PC-3 (cell line): ENCODE data around the gene CASS4. TPM values are rescaled to one million over a fixed set of nuclear protein-coding genes. Genes with fewer than 3 reads are reported as not detected.

Source experiments
- ATAC-seq: fragments of 200-7000 bp; cut with Tn5 transposase; 2 replicates; pipeline ENCODE4 v1.9.1; 2020; ENCODE audit warnings: mild to moderate bottlenecking, moderate library complexity
- BruUV-seq: library from RNA; stranded (reverse); fragments of 400-500 nt; replicated peaks from 2 replicates; lab custom pipeline; 2021; lab: Mats Ljungman, UMichigan
- CTCF ChIA-PET: fragments of 300-600 bp; sonication (Branson Sonifier 250); formaldehyde crosslinking; loops from one replicate; lab custom pipeline; 2022; ENCODE audit warnings: antibody characterized with exemption; lab: Charles Lee
- POLR2A ChIA-PET: fragments of 300-600 bp; sonication (Branson Sonifier 250); formaldehyde crosslinking; loops from one replicate; lab custom pipeline; 2022; ENCODE audit warnings: antibody characterized with exemption; ENCODE audit not compliant: unreplicated experiment; lab: Charles Lee
- DNase-seq: peaks from one replicate; pipeline ENCODE4 v3.0.0-alpha.2; 2015
- H2AFZ ChIP-seq: fragments of 300-600 bp; sonication (generic); 2 replicates; pipeline ENCODE4 v1.6.0; 2016; ENCODE audit warnings: antibody characterized with exemption, low read length
- H3F3A ChIP-seq: fragments of 300-600 bp; sonication (generic); one replicate; pipeline ENCODE4 v1.6.0; 2017; ENCODE audit warnings: antibody characterized with exemption, low read length, control low read depth, mild to moderate bottlenecking; ENCODE audit not compliant: unreplicated experiment
- H3K27ac ChIP-seq: fragments of 300-600 bp; sonication (generic); 2 replicates; pipeline ENCODE4 v1.5.1; 2016; ENCODE audit warnings: mild to moderate bottlenecking, low read length
- H3K27me3 ChIP-seq: fragments of 300-600 bp; sonication (generic); 2 replicates; pipeline ENCODE4 v1.6.1; 2016; ENCODE audit warnings: low read length, mixed read lengths
- H3K36me3 ChIP-seq: fragments of 300-600 bp; sonication (generic); 2 replicates; pipeline ENCODE4 v1.6.1; 2016; ENCODE audit warnings: low read depth, mixed run types, low read length, mixed read lengths
- H3K4me1 ChIP-seq: fragments of 300-600 bp; sonication (generic); 2 replicates; pipeline ENCODE4 v1.5.1; 2016; ENCODE audit warnings: low read length; ENCODE audit not compliant: insufficient read depth
- H3K4me2 ChIP-seq: fragments of 300-600 bp; sonication (generic); 2 replicates; pipeline ENCODE4 v1.6.0; 2016; ENCODE audit warnings: low read length
- H3K4me3 ChIP-seq: fragments of 300-600 bp; sonication (generic); 2 replicates; pipeline ENCODE4 v1.5.1; 2016; ENCODE audit warnings: mild to moderate bottlenecking, low read length, mixed read lengths
- H3K79me2 ChIP-seq: fragments of 300-600 bp; sonication (generic); 2 replicates; pipeline ENCODE4 v1.6.1; 2017; ENCODE audit warnings: low read length, mixed read lengths
- H3K9ac ChIP-seq: fragments of 300-600 bp; sonication (generic); 2 replicates; pipeline ENCODE4 v1.6.0; 2016; ENCODE audit warnings: mild to moderate bottlenecking, low read length
- H3K9me2 ChIP-seq: fragments of 300-600 bp; sonication (generic); replicated peaks from 2 replicates; pipeline ENCODE4 v1.6.1; 2016; ENCODE audit warnings: mixed run types, low read length, mixed read lengths
- H3K9me3 ChIP-seq: fragments of 300-600 bp; sonication (generic); 2 replicates; pipeline ENCODE4 v1.6.1; 2016; ENCODE audit warnings: low read length, mixed read lengths
- H4K20me1 ChIP-seq: fragments of 300-600 bp; sonication (generic); 2 replicates; pipeline ENCODE4 v1.6.1; 2016; ENCODE audit warnings: low read length, mixed read lengths
- EZH2 ChIP-seq: fragments of 300-600 bp; sonication (generic); IDR thresholded peaks from one replicate; pipeline ENCODE4 v1.6.1; 2017; ENCODE audit warnings: antibody characterized with exemption, mild to moderate bottlenecking, low read length; ENCODE audit not compliant: unreplicated experiment
- EZH2phosphoT487 ChIP-seq: fragments of 300-600 bp; sonication (generic); IDR thresholded peaks from 2 replicates; pipeline ENCODE4 v1.6.1; 2018; ENCODE audit warnings: mild to moderate bottlenecking, antibody characterized with exemption, low read length, borderline replicate concordance
- intact Hi-C: fragments of 100-400 bp; cut with micrococcal nuclease; formaldehyde crosslinking; loops from 2 replicates; pipeline ENCODE4 v1.9.0; 2023
- total RNA-seq: library from RNA; depleted of rRNA; stranded (reverse); fragments of >200 nt; gene quantifications from 2 replicates; pipeline ENCODE4 v1.2.3, GENCODE V29; 2014
- TF ChIP-seq, protein P1 (sequence below): fragments of 300-600 bp; sonication (generic); conservative IDR thresholded peaks from 2 replicates; pipeline ENCODE4 v1.5.1; 2017; ENCODE audit warnings: antibody characterized with exemption, low read depth, mild to moderate bottlenecking, low read length

The CASS4 gene
- total RNA-seq, 1 experiment from 2014 or later: 0.04 TPM

DNA sequence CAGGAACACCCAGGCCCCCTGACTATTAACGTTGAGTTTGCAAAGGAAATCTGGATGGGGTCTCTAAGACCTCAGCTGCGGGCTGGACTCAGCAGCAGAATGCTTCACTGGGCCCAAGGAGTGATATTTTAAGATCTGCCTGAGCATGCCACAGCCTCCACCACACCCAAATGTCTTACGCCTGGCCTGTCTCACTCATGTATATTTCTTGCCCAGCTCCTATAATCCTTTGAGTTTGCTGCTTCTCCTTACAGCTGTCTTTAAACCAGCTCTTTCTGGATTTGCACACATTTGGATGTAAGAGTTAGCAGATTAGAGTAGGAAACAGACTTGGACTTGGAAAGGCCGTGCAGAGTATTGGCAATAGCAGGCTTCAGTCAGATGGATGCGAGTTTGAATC lies 16.4 kb downstream of the CASS4 start:
- Histone ChIP-seq H3K4me3 (no peak overlapping the region), H3K9ac (no peak overlapping the region), H4K20me1 (no peaks in the 10 kb centered on the region), H3F3A (no peaks in the 10 kb centered on the region), H3K9me3 (no peaks in the 10 kb centered on the region), H3K9me2 (no peaks in the 10 kb centered on the region), H3K36me3 (no peaks in the 10 kb centered on the region), H2AFZ (no peak overlapping the region), H3K4me2 (no peak overlapping the region), H3K4me1 (no peaks in the 10 kb centered on the region), H3K79me2 (no peaks in the 10 kb centered on the region), H3K27me3 (no peaks in the 10 kb centered on the region), H3K27ac (no peak overlapping the region)
- ChIA-PET POLR2A (no interaction called here), CTCF (no interaction called here)
- BruUV-seq: no TSS peak
- ATAC-seq: no peak
- TF ChIP-seq, protein P1, sequence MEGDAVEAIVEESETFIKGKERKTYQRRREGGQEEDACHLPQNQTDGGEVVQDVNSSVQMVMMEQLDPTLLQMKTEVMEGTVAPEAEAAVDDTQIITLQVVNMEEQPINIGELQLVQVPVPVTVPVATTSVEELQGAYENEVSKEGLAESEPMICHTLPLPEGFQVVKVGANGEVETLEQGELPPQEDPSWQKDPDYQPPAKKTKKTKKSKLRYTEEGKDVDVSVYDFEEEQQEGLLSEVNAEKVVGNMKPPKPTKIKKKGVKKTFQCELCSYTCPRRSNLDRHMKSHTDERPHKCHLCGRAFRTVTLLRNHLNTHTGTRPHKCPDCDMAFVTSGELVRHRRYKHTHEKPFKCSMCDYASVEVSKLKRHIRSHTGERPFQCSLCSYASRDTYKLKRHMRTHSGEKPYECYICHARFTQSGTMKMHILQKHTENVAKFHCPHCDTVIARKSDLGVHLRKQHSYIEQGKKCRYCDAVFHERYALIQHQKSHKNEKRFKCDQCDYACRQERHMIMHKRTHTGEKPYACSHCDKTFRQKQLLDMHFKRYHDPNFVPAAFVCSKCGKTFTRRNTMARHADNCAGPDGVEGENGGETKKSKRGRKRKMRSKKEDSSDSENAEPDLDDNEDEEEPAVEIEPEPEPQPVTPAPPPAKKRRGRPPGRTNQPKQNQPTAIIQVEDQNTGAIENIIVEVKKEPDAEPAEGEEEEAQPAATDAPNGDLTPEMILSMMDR: no peak
- no peak for TF ChIP-seq EZH2phosphoT487
- no peak for TF ChIP-seq EZH2
- no peak for DNase-seq
- intact Hi-C loops: no loop called here

DNA sequence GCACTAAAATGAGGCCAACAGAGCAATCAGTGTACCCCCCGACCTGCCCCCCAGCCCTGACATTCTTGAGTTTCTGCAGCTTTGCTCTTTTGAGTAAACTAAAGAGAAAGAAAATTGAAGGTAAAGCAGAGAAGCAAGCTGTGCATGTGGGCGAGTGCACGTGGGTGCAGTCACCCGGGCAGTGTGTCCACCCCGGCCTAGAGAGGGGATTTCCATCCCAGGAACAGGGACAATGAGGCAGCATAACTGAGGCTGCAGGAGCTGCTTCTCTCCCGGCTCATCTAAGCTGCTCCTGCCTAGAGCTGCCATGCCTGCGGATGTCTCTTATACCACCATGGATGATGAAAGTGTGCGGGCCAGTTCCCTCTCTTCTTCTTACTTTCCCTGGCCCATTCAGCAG lies 16.8 kb downstream of the CASS4 start:
- TF ChIP-seq EZH2phosphoT487: no peak
- TF ChIP-seq, protein P1: no peak
- Histone ChIP-seq H3K4me3 (no peak overlapping the region), H4K20me1 (no peaks in the 10 kb centered on the region), H3K9me2 (no peaks in the 10 kb centered on the region), H3K27ac (no peak overlapping the region), H3K27me3 (no peaks in the 10 kb centered on the region), H2AFZ (no peak overlapping the region), H3K4me2 (no peak overlapping the region), H3K36me3 (no peaks in the 10 kb centered on the region), H3F3A (no peaks in the 10 kb centered on the region), H3K79me2 (no peaks in the 10 kb centered on the region), H3K9ac (no peak overlapping the region), H3K9me3 (no peaks in the 10 kb centered on the region), H3K4me1 (no peaks in the 10 kb centered on the region)
- DNase-seq: no peak
- CTCF ChIA-PET: no interaction called here
- intact Hi-C loops: no loop called here
- ATAC-seq: no peak
- no TSS peak for BruUV-seq
- POLR2A ChIA-PET: no interaction called here

DNA sequence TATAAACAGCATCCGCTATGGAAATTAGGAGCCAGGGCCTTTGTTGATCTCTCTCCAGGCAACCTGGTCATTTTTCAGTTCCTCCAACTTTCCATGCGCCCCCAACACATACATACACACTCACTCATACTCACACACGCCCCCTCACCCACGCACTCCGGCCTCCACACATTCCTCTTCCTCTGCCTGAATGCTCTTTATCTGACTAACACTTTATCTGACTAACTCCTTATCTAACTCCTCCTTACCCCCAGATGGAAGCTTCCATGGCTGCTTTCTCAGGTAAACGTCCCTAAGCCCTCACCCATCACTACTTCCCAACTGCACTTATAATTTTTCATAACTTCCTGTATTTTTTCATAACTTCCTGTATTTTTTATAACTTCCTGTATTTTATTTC lies 17.4 kb downstream of the CASS4 start:
- no TSS peak for BruUV-seq
- Histone ChIP-seq H2AFZ (peak overlapping the region; percentile 23; the same call in 1 of the 2 replicates), H3K27ac (no peak overlapping the region), H3K79me2 (no peaks in the 10 kb centered on the region), H3K4me3 (no peak overlapping the region), H3F3A (no peaks in the 10 kb centered on the region), H3K36me3 (no peaks in the 10 kb centered on the region), H4K20me1 (no peaks in the 10 kb centered on the region), H3K4me1 (no peaks in the 10 kb centered on the region), H3K27me3 (no peaks in the 10 kb centered on the region), H3K9me2 (no peaks in the 10 kb centered on the region), H3K4me2 (no peak overlapping the region), H3K9ac (no peak overlapping the region), H3K9me3 (no peaks in the 10 kb centered on the region)
- intact Hi-C loops: no loop called here
- TF ChIP-seq EZH2phosphoT487: no peak
- no peak for TF ChIP-seq EZH2
- TF ChIP-seq, protein P1: no peak
- POLR2A ChIA-PET: no interaction called here
- DNase-seq (no peak), ATAC-seq (no peak)
- CTCF ChIA-PET: no interaction called here
